ENCODE results near the gene ABI3BP. TPM values are rescaled to one million over a fixed set of nuclear protein-coding genes. Genes with fewer than 3 reads are reported as not detected.

The ABI3BP gene
- total and polyA plus RNA-seq, 10 of the 15 experiments (the other 5 are each of a cell fraction or from before 2014, with no cell fraction given): 0.03 to 0.42 (median 0.11) TPM; not detected in 4

DNA sequence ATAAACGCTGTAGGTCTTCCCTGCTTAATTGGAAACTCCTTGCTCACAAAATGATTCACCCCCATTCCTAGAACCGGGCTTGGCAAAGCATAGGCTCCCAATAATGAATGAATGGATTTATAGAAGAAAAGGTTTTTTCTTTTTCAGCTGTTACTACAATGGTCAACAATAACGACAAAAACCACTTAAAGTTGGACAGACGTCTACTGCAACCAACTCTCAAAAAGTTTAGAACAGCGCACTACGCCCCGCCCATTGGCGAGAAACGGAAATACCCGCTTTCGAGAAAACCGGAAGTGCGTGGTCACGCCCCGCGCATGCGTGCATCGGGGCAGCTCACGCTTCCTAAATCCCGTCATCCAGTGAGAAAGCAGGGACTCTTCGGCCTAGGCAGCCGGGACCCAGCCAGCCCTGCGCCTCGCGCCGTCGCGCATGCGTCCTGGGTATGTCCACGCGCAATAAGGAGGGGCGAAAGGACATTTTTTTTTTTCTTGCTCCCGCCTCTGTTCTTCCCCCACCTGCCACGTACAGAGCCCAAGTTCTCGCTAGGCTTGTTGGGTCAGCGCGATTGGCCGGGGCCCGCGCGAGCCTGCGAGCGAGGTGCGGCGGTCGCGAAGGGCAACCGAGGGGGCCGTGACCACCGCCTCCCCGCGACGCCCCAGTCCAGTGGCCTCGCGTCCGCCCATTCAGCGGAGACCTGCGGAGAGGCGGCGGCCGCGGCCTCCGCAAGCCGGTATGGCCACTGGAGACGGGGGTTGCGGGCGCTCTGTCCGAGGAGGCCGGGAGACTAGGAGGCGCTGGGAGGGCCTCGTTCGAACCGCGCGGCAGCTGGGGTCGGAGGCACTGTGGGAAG, 284.0 kb downstream of the ABI3BP start, which contains the start of gene TFG (continued):
- TF ChIP-seq, protein P1, sequence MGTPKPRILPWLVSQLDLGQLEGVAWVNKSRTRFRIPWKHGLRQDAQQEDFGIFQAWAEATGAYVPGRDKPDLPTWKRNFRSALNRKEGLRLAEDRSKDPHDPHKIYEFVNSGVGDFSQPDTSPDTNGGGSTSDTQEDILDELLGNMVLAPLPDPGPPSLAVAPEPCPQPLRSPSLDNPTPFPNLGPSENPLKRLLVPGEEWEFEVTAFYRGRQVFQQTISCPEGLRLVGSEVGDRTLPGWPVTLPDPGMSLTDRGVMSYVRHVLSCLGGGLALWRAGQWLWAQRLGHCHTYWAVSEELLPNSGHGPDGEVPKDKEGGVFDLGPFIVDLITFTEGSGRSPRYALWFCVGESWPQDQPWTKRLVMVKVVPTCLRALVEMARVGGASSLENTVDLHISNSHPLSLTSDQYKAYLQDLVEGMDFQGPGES (IDR thresholded peaks at IDR 0.05): no peak; the same call in 1 of the 2 replicates
- TF ChIP-seq PAX8 (IDR thresholded peaks at IDR 0.05) (no peak), ZBTB4 (CRISPR knock-in tag; IDR thresholded peaks at IDR 0.05) (no peak), HDAC2 (IDR thresholded peaks at IDR 0.05) (no peak), ZNF24 (IDR thresholded peaks at IDR 0.05) (no peak), JUND (IDR thresholded peaks at IDR 0.05; ENCODE audit: low read depth, low read length) (no peak), REST (IDR thresholded peaks at IDR 0.05; ENCODE audit: low read depth, low read length) (no peak), FOXM1 (IDR thresholded peaks at IDR 0.05; ENCODE audit: low read depth, low read length) (no peak), ZBTB40 (IDR thresholded peaks at IDR 0.05; ENCODE audit: borderline replicate concordance) (peak; percentile 87; the same call in 1 of the 2 replicates), ZSCAN29 (IDR thresholded peaks at IDR 0.05) (no peak), NFYB (IDR thresholded peaks at IDR 0.05; ENCODE audit: insufficient read depth, low read depth, low read length) (peak; percentile 79)
- TF ChIP-seq, protein P2, sequence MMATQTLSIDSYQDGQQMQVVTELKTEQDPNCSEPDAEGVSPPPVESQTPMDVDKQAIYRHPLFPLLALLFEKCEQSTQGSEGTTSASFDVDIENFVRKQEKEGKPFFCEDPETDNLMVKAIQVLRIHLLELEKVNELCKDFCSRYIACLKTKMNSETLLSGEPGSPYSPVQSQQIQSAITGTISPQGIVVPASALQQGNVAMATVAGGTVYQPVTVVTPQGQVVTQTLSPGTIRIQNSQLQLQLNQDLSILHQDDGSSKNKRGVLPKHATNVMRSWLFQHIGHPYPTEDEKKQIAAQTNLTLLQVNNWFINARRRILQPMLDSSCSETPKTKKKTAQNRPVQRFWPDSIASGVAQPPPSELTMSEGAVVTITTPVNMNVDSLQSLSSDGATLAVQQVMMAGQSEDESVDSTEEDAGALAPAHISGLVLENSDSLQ (IDR thresholded peaks at IDR 0.05): peak; percentile 92
